Bronchial epithelial cell (primary cell): Measurements from ENCODE around the gene BRAT1. TPM values are rescaled to one million over a fixed set of nuclear protein-coding genes. Genes with fewer than 3 reads are reported as not detected.
"Not testable (repeated sequence)": the region's sequence is repeated elsewhere in the genome, so short reads cannot be mapped to it uniquely, and the experiment has no call there.

ENCODE experiments used
- DNase-seq: peaks from one replicate; pipeline ENCODE4 v3.0.0-alpha.2; 2010; ENCODE audit warnings: low read depth
- FAIRE-seq: peaks from 2 replicates; lab custom pipeline; 2011; peaks lifted over from hg19 to GRCh38; lab: Jason Lieb, UNC
- H3K27me3 ChIP-seq: 2 replicates; pipeline ENCODE4 v1.5.1; 2011; ENCODE audit warnings: low read length; ENCODE audit not compliant: control insufficient read depth, insufficient read depth
- H3K36me3 ChIP-seq: 2 replicates; pipeline ENCODE4 v1.5.1; 2011; ENCODE audit warnings: low read length; ENCODE audit not compliant: control insufficient read depth, insufficient read depth
- H3K4me3 ChIP-seq: 2 replicates; pipeline ENCODE4 v1.5.1; 2011; ENCODE audit warnings: mild to moderate bottlenecking, low read depth, low read length, control low read depth
- total RNA-seq: library from RNA; depleted of rRNA; stranded (reverse); fragments of >200 nt; gene quantifications from 2 replicates; pipeline ENCODE4 v1.2.1, GENCODE V29; 2014
- TF ChIP-seq, protein P1 (sequence below): IDR thresholded peaks from 2 replicates; pipeline ENCODE4 v1.5.1; 2011; ENCODE audit warnings: mild to moderate bottlenecking, moderate library complexity, low read length, control low read depth, inconsistent platforms; ENCODE audit not compliant: insufficient read depth, severe bottlenecking

The BRAT1 gene
- total RNA-seq, 1 donor from 2014 or later, result 12.1 TPM

DNA sequence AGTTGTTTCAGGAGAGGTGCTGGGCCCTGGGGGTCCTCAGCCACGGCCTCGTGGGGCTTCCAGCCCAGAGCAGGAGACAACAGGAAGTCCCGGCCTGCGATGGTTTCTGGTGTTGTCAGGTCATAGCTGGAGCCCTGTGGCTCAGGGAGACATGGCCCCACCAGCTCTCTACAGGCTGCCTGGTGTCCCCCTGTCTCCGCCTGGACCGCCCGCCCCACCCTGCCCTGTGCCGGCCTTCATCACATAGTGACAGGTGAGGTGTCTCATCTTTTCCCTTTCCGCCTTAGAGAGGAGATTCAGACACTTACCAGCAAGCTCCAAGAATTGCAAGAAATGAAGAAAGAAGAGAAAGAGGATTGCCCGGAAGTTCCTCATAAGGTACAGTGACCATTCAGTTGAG lies 39.3 kb upstream of the BRAT1 start:
- Histone ChIP-seq H3K36me3 (peaks cover 14% of the 10 kb centered on the region), H3K4me3 (no peak overlapping the region), H3K27me3 (no peaks in the 10 kb centered on the region)
- TF ChIP-seq, protein P1, sequence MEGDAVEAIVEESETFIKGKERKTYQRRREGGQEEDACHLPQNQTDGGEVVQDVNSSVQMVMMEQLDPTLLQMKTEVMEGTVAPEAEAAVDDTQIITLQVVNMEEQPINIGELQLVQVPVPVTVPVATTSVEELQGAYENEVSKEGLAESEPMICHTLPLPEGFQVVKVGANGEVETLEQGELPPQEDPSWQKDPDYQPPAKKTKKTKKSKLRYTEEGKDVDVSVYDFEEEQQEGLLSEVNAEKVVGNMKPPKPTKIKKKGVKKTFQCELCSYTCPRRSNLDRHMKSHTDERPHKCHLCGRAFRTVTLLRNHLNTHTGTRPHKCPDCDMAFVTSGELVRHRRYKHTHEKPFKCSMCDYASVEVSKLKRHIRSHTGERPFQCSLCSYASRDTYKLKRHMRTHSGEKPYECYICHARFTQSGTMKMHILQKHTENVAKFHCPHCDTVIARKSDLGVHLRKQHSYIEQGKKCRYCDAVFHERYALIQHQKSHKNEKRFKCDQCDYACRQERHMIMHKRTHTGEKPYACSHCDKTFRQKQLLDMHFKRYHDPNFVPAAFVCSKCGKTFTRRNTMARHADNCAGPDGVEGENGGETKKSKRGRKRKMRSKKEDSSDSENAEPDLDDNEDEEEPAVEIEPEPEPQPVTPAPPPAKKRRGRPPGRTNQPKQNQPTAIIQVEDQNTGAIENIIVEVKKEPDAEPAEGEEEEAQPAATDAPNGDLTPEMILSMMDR, result no peak
- no peak for DNase-seq
- no peak for FAIRE-seq

DNA sequence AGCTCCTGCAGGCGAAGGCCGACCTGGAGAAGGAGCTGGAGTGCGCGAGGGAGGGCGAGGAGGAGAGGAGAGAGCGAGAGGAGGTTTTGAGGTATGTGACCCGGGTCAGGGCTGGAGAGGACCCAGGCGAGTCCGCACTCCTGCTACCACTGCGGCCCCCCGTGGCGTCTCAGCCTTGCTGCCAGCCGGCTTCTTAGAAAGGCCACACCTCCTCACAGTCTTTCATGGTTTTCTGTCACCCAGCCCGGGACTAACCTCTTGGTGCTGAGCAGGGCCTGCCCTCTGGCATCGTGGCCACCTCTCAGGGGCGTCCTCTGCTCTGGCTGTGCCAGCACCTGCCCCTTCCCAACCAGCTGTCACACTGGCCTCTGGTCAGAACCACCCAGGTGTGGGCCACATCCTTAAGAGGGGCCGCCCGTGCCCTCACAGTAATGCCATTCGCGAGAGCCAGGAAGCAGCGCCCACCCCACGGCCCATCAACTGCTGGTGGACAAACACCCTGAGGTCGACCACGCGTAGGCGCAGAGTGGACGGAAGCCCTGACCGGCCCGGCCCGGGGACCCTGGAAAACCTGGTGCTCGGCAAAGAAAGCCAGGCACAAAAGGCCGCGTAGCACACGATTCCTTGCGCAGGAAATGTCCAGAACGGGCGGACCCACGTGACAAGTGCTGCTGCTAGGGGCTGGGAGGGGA lies 37.9 kb upstream of the BRAT1 start:
- DNase-seq (no peak), FAIRE-seq (no peak)
- TF ChIP-seq, protein P1, result no peak
- no peak overlapping the region for H3K4me3 ChIP-seq
- peaks cover 15% of the 10 kb centered on the region for H3K36me3 ChIP-seq
- no peaks in the 10 kb centered on the region for H3K27me3 ChIP-seq

DNA sequence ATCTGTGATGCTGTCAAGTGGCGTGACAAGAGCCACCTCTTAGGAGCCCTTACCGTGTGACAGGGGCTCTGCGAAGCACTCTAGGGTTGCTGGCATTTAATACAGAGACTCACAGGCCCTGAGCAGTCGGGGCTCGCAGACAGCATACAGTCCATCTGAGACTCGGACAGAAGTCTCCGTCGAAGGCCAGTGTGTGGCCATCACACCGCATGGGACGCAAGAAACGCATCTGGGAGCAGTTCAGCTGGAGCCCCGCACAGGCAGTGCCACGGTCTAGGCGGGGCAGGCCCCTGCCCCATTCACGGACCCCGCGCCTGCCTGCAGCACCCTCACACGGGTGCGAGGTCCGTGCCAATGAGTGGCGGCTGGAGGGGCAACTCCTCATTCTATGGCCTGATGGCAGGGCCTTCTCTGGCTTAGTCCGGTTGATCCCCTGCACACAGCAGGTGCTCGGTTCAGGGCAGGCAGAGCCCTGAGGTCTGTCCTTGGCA lies 37.1 kb upstream of the BRAT1 start:
- FAIRE-seq (no peak), DNase-seq (no peak)
- Histone ChIP-seq H3K4me3 (no peak overlapping the region), H3K36me3 (peaks cover 15% of the 10 kb centered on the region), H3K27me3 (no peaks in the 10 kb centered on the region)
- TF ChIP-seq, protein P1, result no peak

DNA sequence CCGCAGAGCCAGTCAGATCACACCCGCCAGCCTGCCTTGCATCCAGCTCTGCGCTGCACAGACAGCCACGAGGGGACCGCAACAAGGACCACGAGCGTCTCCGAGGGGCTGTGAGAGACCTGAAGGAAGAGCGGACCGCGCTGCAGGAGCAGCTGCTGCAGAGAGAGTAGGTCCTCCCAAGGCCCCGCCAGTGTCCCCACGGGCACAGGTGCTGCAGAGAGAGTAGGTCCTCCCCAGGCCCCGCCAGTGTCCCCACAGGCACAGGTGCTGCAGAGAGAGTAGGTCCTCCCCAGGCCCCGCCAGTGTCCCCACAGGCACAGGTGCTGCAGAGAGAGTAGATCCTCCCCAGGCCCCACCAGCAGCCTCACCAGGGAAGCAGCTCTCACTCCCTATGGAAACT lies 34.6 kb upstream of the BRAT1 start:
- H3K36me3 ChIP-seq, FAIRE-seq, H3K27me3 ChIP-seq, DNase-seq, H3K4me3 ChIP-seq: not testable (repeated sequence)

DNA sequence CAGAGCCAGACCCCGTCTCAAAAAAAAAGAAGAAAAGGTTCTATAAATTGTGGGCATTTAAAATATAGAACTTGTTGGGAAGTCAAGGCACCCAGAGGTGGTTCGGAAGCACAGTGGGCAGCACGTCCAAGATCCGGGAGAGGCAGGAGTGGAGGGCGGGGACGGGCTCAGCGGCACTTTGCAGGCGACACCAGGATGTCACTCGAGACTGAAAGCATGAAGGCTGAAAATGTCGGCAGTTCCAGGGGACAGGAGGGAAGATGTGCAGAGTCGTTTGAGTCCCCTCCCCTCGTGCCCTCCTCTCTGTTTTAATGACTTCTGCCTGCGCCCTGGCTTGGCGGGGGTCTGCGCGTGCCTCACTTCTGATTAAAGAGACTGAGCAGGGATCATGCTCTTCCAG lies 34.0 kb upstream of the BRAT1 start:
- Histone ChIP-seq H3K4me3 (no peak overlapping the region), H3K36me3 (peaks cover 7% of the 10 kb centered on the region), H3K27me3 (no peaks in the 10 kb centered on the region)
- TF ChIP-seq, protein P1, result no peak
- FAIRE-seq (no peak), DNase-seq (no peak)

DNA sequence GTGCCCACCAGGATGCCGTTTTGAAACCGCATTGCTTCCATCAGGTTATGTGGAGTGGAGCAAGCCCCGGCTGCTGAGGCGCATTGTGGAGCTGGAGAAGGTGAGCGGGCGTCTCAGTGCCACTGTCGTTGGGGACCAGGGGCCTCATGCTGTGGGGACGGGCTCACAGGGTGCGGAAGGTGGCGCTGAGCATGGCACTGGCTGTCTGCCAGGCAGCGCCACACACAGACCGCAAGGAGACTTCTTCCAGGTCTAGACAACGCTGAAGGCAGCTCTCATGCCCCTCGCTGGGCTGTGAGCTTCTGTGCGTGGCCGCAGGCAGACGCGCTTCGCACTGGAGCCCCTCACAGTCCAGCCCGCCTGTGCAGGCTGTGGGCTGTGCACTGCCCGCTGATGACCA lies 32.5 kb upstream of the BRAT1 start:
- Histone ChIP-seq H3K36me3 (peaks cover 3% of the 10 kb centered on the region), H3K27me3 (no peaks in the 10 kb centered on the region), H3K4me3 (no peak overlapping the region)
- DNase-seq (no peak), FAIRE-seq (no peak)
- TF ChIP-seq, protein P1, result no peak
